Measurements from ENCODE around the gene COL20A1.

The COL20A1 gene

DNA sequence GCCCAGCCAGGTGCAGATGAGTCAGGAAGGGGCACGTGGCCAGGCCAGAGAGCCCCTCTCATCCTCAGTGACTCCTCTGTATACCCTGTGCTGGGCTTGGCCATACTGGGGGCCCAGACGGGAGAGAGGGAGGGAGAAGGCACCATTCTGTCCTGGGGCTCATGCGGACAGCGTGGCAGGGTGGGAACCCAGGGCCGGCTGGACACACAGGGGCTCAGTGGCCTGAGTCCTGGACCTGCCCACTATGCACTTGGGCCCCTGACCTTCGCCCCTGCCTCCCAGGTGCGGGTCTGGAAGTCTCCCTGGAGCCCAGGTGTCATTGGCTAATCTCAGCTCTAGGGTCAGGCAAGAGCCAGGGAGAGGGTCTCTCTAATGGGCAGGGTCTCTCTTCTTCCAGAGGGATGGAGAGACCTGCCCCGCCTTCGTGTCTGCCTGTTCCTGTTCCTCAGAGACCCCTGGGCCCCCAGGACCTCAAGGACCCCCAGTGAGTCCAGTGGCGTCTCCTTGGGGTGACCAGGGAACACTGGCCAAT lies 27.7 kb downstream of the COL20A1 start:
- no peak for DNase-seq (ENCODE audit: low spot score)

DNA sequence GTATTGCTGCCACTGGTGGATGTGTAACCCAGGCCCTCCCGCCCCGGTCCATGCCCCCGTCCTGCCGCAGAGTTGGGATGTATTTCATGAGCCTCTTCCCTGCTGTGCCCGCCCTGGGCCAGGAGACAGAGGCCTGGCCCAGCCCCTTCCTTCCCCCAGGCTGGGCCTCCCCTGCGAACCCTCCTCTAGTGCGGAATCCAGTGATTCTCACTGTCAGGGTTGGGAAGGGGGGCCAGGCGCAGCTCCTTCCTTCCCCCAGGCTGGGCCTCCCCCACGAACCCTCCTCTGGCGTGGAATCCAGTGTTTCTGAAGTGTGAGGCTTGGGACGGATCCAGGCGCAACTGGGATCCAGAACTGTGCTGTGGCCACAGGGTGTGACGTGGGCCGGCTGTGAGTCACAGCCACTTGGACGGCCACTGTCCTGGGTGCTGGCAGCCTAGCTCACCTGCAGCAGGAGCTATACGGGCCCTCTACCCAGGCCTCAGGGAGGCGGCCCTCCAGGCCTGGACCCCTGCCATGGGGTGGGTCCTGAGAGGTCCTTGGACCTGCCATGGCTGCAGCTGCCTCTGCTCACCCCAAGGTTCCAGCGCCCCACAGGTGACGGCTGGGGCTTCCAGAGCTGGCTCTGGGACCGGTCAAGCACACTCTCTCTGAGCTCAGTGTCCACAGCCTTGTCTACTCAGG lies 28.3 kb downstream of the COL20A1 start:
- no peak for DNase-seq (ENCODE audit: low spot score)

DNA sequence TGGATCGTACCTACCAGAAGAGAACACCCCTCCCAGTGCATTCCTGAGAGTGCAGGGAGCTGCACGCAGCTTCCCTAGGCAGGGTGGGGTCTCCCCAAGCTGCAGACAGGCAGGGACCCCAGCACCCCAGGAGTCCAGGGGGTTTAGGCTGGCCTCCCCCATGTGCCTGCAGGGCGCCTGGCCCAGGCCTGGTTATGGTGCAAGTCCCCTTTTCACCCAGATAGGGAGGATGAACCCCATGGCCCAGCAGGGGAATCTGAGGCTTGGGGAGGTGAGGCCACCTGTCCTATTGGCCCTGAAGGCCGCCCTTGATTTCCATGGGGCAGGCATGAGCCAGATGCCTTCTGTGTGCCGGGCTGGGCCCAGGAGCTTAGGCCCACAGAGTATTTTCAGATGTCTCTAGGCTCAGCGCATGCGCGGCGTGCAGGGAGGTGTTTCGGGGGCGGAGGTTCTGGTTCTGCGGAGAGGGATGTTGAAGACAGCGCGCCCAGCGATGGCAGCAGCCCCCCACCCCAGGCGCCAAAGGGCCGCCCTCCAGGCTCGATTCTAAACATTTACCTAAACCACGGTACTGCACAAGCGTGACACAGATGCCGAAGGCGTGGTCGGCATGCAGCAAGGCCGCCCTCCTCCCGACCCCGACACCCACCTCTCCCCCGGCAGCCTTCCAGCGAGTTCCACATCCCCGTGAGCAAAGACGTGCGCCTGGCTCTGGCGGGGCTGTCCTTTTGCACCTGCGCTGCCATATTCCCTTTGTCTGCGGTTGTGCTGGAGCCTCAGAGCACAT lies 29.4 kb downstream of the COL20A1 start:
- DNase-seq (ENCODE audit: low spot score) = no peak

DNA sequence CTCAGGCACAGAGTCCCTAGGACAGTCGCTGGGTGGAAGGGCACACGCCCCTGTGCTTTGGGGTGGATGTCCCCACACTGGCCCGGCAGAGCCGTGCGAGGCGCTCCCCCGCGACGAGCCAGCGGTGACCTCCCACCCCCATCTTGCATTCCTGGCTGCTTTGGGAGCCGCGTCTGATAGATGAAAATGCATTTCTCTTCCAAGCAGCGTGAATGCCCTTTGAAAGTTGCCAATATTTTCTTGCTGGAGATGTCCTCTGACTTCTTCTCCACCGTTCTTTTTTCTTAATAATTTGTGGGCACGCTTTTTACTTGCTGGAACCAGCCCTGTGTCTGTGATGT lies 29.9 kb downstream of the COL20A1 start:
- DNase-seq (ENCODE audit: low spot score) = no peak

DNA sequence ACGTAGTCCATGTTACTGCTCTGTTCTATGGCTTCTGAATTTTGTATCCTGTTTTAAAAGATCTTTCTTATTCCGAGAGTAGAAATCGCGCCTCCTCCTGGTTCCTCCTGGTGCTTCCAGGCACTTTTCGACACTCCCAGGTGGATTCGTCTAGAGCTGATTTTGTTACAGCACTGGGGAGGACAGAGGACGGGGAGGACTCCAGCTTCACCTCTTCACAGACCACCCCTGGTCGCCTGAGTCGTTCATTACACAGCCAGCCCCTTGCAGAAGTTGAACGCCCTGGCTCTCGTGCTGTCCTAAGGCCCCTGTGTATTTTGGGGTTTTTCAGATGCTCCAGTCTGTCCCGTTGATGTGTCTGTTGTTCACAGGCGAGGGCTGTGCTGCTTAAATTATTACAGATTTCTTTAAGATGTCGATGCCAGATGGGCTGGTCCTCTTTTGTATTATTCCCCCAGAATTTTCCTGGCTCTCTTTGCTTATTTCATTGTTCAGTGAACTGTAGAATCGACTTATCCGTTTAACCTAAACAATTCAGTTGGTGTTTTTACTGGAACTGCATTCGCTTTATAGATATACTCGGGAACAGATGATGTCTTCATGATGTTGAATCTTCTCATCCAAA lies 30.5 kb downstream of the COL20A1 start:
- DNase-seq (ENCODE audit: low spot score) = no peak

DNA sequence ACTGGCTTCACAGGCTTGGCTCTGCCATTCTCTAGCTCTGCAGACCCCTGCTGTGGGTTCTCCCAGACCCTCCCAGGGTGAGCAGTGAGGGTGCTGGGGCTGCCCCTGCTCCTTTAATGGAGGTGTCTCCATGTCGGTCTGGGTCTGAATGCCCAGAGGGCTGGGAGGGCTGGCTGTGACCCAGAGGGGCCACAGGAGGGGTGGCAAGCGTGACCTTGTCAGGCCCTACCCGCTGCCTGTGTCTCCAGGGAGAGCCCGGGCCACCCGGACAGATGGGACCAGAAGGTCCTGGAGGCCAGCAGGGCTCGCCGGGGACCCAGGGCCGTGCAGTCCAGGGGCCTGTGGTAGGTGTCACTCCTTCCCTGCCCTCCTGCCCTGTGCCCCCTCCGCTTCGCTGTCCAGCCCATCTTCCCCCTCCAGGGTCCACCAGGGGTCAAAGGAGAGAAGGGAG lies 32.1 kb downstream of the COL20A1 start:
- DNase-seq (ENCODE audit: low spot score) = no peak

DNA sequence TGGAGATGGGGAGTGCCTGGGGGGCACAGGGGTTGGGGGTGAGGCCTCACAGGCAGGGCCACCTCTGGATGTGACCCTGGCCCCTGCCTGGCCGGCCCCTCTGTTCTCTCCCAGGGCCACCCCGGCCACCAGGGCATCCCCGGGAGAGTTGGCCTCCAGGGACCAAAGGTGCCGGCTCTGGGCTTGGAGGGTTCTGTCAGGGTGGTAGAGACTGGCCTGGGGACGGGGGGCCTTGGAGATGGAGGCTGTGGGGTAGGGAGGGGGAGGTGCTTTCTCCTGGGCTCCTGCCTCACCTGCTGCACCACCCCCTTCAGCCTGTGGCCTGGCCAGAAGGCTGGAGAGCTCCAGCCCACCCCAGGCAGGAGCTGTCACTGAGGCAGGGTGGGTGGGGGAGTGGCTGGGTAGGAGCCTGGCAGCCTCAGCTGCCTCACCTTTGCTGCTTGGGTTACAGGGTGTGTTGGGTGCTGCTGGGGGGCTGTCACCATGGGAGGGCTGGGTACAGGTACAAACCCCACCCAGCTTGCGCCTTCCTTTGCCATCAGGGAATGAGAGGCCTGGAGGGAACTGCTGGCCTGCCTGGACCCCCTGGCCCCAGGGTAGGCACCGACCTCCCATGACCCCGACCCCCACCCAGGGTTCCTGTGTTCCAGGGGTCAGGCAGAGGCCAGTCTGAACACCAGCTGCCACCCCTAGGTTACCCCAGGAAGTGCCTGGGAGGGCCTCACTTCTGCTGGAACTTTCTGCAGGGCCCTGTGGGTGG lies 32.7 kb downstream of the COL20A1 start:
- no peak for DNase-seq (ENCODE audit: low spot score)

DNA sequence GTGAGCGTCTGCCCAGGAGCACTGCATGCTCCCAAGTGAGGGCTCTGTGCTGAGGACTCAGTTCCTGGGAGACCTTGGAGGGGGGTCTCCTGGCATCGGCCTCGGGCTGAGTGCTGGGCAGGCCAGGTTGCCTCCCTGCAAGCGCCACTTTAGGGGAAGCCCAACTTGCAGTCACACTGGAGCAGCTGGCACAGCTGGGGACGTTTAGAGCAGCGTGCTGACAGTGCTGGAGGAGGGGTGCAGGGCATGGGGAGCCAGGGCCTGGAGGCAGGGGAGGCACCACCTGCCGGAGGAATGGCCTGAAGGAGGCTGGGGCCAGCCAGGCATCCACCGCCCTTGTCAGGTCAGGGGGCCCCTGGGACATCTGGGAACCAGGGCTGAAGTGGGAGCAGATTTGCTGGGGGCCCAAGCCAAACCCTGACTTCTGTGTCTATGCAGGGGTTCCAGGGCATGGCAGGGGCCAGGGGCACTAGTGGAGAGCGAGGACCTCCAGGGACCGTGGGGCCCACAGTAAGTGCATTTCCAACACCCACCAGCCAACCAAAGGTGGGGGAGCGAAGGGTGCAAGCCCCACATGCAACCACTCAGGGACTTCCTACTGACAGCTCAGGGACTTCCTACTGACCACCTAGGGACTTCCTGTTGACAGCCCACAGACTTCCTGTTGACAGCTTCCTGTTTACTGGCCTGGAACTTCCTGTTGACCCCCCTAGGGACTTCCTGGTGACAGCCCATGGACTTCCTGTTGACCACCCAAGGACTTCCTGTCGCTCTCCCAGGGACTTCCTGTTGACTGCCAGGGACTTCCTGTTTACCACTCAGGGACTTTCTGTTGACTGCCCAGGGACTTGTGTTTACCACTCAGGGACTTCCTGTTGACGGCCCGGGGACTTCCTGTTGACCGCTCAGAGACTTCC lies 33.6 kb downstream of the COL20A1 start:
- DNase-seq (ENCODE audit: low spot score) = no peak

DNA sequence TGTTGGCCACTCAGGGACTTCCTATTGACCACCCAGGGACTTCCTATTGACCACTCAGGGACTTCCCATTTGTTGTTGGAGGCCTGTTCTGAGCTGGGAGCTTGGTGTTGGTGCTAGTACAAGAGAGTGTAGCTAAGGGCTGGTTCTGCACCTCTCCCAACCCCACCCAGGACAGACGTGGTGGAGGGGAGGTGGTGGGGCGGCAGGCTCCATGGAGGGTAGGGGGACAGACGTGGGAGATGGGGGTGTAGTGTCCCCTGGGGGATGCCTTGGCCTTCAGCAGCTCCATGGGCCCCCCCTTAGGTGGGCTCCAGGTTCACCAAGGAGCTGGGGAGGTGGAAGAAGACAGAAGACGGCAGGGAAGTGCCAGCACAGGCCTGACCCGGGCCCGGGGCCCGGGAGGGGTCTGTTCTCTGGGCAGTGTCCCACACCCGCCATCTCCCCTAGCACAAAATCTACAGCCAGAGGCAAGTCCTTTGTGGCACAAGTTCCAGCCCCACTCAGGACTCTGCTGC lies 34.3 kb downstream of the COL20A1 start:
- DNase-seq (ENCODE audit: low spot score) = no peak

DNA sequence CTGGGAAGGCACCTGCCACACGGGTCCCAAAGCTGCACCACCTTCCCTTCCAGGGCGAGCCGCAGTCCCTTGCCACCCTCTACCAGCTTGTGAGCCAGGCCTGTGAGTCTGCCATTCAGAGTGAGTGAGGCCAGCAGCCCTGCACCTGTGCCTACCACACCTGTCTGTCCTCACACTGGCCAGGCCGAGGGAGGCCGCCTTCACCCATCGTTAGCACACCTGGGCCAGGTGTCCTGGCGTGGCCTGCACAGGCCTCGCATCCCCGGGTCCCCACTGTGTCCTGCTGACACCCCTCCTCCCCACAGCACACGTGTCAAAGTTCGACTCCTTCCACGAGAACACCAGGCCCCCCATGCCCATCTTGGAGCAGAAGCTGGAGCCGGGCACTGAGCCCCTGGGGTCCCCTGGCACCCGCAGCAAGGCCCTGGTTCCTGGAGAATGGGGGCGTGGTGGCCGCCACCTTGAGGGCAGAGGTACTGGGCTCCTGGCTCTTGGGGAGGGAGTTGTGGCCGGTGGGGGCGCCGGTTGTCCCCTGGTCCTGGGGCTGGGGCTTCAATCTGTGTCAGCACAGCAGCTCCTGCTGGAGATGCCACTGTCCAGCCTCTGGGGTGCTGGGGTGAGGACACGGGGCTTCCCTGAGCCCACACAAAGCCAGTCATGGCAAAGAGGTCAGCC lies 35.2 kb downstream of the COL20A1 start:
- no peak for DNase-seq (ENCODE audit: low spot score)

DNA sequence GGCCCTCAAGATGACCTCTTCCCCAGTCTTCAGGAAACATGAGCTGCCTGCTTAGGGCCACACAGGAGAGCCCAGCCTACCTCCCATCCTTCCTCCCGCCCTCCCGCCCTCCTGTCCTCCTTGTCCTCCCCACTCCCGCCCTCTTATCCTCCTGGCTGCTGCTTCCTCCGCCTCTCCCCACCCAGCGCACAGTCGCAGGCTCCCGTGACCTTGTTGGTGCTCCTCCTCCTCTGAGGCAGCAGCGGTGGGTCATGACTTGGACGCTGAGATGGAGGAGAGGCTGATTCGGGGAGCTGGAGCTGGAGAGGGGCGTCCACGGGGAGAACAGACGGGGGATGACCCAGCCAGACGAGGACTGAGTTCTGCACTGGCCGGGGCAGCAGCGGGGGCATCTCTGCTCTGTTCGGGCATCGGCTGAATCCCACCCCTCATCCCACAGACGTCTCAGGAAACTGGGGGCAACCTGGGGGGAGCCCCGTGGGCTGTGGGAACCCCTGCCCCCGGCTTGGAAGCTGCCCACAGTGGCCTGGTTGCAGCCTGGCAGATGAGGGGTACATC lies 35.8 kb downstream of the COL20A1 start:
- DNase-seq (ENCODE audit: low spot score) = no peak

DNA sequence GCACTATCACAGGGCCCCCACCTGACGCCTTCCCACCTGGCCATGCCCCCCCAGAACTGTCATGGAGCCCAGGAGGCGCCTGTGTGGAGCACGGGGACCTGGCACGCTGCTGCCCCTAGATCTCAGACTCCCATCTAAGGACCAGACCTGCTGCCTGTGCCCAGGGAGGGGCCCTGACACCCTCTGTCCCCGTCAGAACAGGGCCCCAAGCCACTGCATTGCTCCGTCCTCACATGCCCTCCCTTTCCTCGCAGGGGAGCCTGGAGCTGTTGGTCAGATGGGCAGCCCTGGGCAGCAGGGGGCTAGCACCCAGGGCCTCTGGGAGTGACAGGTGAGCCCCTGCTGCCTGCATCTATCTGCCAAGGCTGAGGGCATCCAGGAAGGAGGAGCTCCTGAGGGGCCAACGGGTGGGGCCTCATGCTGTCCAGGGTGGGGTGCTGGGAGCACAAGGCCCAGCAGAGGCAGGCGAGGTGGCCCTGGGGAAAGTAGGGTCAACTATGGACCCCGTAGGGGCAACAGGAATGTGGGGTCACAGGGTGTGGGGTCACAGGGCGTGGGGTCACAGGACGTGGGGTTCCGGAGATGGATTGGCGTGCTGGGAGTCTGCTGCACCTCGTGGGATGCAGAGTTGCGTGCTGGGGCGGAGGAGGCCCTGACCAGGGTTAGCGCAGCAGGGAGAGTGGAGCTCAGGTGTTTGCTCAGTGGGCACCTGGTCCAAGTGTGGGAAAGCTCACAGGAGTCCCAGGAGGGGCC lies 36.5 kb downstream of the COL20A1 start:
- DNase-seq (ENCODE audit: low spot score) = no peak

DNA sequence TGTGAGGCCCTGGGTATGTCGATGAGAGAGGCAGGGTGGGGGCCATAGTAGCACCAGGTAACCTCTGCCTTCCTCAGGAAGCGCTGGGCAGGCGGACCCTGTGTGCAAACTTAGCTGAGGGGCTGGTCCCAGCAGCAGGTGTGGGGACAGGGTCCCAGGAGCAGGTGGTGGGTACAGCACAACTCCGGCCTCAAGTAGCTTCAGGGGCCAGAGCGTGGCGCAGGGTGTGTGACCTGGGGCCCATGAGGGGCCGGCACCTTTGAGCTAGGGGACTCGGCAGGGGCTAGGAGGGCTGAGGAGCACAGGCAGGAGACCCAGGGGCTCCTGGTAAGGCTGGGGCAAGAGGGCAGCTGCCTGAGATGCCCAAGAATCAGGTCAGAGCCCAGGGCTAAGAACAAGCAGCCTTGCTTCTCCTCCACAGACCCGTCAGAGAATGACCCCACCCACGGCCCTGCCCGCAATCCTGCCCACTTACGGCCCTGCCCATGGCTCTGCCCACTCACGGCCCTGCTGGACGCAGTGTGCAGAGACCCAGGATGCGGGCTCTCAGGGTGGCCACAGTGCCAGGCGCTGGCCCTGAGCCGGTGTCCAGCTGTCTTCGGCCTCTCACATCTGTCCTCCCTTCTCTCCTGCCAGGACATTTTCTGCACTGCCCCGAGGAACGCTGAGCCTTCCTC lies 37.2 kb downstream of the COL20A1 start:
- DNase-seq (ENCODE audit: low spot score) = no peak

DNA sequence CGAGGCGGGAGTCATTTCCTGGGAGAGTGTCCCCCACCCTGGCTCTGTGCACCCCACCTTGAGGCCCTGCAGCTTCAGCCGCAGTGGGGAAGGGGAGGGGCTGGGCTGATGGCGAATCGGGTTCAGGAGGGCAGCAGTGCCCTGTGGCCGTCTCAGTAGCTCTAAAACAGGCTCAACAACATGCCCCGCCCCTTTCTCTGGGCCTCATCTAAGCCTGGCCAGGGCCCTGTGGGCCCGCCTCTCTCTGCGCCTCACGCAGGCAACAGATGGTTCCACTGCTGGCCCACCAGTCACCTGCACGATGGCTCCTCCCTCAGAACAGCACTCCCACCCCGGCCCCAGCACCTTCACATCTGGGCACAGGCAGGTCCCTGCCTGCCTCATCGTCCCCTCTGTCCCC lies 38.0 kb downstream of the COL20A1 start:
- DNase-seq (ENCODE audit: low spot score) = no peak

DNA sequence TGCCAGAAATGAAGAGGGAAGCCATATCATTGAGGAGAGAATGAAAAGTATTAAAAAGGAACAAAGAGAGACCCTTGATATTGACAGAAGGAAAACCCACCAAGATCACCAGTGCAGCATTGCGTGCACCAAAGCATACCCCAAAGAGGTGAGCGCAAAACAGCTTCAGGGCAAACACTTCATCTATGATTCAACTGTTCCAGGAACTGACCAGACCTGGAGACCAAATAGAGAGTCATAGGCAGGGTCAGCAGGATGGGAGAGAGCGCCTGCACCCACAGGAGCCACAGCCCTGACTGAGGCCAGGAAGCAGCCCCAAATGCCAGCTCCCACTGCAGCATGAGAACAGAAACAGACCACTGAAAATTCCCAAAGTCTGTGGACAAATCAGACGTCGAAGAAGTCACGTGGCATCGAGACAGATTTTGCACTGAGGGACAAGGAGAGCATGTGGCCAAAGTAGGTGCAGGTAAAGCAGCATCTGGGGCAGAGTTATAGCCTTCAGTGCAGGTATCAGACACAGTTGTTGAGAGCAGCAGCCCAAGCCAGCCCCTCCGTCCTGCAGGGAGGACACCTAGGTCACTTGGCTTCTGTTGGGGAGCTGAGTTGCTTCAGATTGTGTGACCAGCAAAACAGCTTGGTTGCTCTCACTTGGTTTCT lies 38.9 kb downstream of the COL20A1 start:
- no peak for DNase-seq (ENCODE audit: low spot score)

DNA sequence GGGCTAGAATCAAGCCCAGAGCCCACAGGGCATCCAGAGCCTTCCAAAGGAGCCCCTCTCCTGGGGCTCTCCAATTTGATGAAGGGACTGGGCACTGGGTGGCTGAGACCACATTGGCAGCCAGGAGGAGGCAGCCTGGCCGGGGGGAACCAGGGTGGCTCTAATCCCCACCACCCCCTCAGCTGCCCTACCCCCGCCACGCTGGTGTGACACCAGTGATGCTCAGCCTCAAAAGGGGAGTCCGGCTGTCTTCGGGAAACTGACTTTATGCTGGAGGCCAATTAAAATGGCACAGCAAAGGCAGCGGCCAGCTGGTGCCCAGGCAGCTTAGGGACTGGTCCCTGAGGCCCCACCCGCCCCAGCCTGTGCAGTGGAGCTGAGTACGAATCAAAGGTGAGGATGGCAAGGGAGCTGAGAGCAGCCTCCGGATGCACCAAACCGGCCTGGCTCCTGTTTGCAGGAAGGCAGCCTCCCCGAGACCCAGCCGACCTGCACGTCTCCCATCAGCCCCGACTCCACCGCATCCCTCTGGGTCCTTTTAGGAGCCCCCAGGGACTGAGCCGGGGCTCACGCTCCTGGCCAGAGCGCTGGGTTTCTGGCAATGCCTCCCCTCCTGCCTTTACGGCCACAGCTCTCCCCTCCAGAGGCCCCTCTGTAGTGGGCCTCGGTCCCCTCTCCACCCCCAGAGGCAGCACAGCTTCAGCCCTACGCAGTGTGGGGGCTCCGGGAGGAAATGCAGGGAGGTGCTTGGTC lies 39.7 kb downstream of the COL20A1 start:
- DNase-seq (ENCODE audit: low spot score) = no peak

DNA sequence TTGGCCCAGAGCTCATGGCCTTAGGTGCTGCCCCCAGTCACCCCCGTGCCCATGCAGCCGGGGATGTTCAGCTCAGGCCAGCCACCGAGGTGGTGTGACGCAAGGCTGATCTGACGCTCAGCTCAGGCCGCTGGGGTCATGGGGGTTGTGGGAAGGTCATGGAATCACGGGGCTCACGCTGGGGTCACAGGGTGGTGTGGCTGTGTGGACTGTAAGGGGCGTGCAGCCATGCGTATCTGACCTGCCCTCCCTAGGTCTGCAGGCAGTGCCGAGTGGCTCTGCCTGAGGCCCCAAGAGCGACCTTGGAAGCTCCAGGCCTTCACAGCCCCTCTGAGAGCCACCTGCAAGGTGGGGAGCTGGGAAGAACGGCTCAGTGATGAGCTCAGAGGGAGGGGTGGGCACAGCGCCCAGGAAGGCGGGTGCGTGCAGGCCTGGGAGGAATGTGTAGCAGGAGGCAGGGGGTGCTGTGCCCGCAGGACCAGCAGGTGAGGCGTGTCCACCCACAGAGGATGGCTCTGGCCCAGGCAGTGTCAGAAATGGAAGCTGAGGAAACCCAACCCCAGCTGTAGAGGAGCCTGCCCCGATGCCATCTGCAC lies 40.4 kb downstream of the COL20A1 start:
- no peak for DNase-seq (ENCODE audit: low spot score)
